GM12878 (cell line): ENCODE results near the gene CYB5RL.

Source experiments
- CTCF ChIP-seq, 3 experiments: IDR thresholded peaks in 2 of 3; conservative IDR thresholded peaks in 1 of 3; 2 replicates each; pipeline ENCODE4 v1.5.1; 2011; ENCODE audit warnings: low read depth in 3 of 3, low read length in 3 of 3, mild to moderate bottlenecking in 3 of 3, control low read depth in 2 of 3, moderate library complexity in 2 of 3, inconsistent platforms in 1 of 3, mixed read lengths in 1 of 3; ENCODE audit not compliant: control insufficient read depth in 2 of 3, insufficient read depth in 1 of 3; ENCODE audit errors: extremely low read depth in 1 of 3
- POLR2A ChIP-seq: IDR thresholded peaks from 2 replicates; pipeline ENCODE4 v1.6.1; 2011; ENCODE audit warnings: low read depth, mild to moderate bottlenecking, low read length
- ZBTB40 ChIP-seq: fragments of 450-650 bp; IDR thresholded peaks from 2 replicates; pipeline ENCODE4 v1.6.1; 2016; ENCODE audit warnings: mild to moderate bottlenecking, moderate library complexity, borderline replicate concordance

GRCh38 chr1:54152696-54153095 lies 47.1 kb downstream of the CYB5RL start, which contains the start of gene CDCP2:
- no peak for TF ChIP-seq POLR2A
- no peak for TF ChIP-seq ZBTB40
- TF ChIP-seq CTCF (IDR thresholded peaks at IDR 0.05 in 2 of 3, conservative IDR thresholded peaks at IDR 0.05 in 1 of 3; ENCODE audit: control insufficient read depth in 2 of 3, extremely low read depth in 1 of 3, insufficient read depth in 1 of 3, low read depth in 3 of 3, low read length in 3 of 3), result no peak
